HCT116 (cell line): ENCODE results near the gene TYROBP. TPM values are rescaled to one million over a fixed set of nuclear protein-coding genes. Genes with fewer than 3 reads are reported as not detected.

Source experiments
- ATAC-seq: fragments of 200-7000 bp; cut with Tn5 transposase; 2 replicates; pipeline ENCODE4 v1.9.1; 2020; ENCODE audit warnings: mild to moderate bottlenecking, moderate library complexity
- BruUV-seq: library from RNA; stranded (reverse); fragments of 400-500 nt; replicated peaks from 2 replicates; lab custom pipeline; 2021; lab: Mats Ljungman, UMichigan
- CTCF ChIA-PET: fragments of 300-600 bp; sonication (Branson Sonifier 250); formaldehyde crosslinking; loops from one replicate; lab custom pipeline; 2021; ENCODE audit warnings: antibody characterized with exemption; lab: Charles Lee
- POLR2A ChIA-PET: fragments of 300-600, 350-600 bp; sonication (Branson Sonifier 250); formaldehyde crosslinking; loops from one replicate; lab custom pipeline; 2021; ENCODE audit warnings: antibody characterized with exemption; lab: Charles Lee
- RAD21 ChIA-PET, 2 experiments: fragments of 300-600 bp; sonication (Branson Sonifier 250); formaldehyde crosslinking; loops; one replicate each; lab custom pipeline; 2023; ENCODE audit warnings: low total read pairs in 2 of 2; ENCODE audit not compliant: uncharacterized antibody in 2 of 2, unreplicated experiment in 2 of 2, low non-redundant PET in 1 of 2; lab: Charles Lee
- DNase-seq: peaks from one replicate; pipeline ENCODE4 v3.0.0-alpha.2; 2010; ENCODE audit warnings: low read depth, low spot score
- H2AFZ ChIP-seq: fragments of 200-600 bp; shearing (Covaris generic), sonication (generic); 2 replicates; pipeline ENCODE4 v1.6.1; 2017; ENCODE audit warnings: low read depth, mixed run types, mixed read lengths, antibody characterized with exemption, low read length; ENCODE audit not compliant: poor library complexity, severe bottlenecking
- H3K27ac ChIP-seq: 2 replicates; pipeline ENCODE4 v1.5.1; 2012; ENCODE audit warnings: low read depth, low read length
- H3K27me3 ChIP-seq: fragments of 200-600 bp; sonication (generic); 2 replicates; pipeline ENCODE4 v1.6.1; 2016; ENCODE audit warnings: mixed run types, low read length, mixed read lengths; ENCODE audit not compliant: insufficient read depth
- H3K36me3 ChIP-seq, 2 experiments: fragments of 200-500 bp in 1 of 2; fragments of 200-600 bp in 1 of 2; sonication (Bioruptor generic) in 1 of 2; sonication (generic) in 1 of 2; 2 replicates each; pipeline versions ENCODE4 v1.5.1 to v1.6.1; 2014 to 2016; ENCODE audit warnings: low read length in 2 of 2, inconsistent platforms in 1 of 2, mixed read lengths in 1 of 2, mixed run types in 1 of 2; ENCODE audit not compliant: insufficient read depth in 2 of 2, control insufficient read depth in 1 of 2
- H3K4me1 ChIP-seq, 2 experiments: fragments of 200-600 bp in 1 of 2; sonication (generic) in 1 of 2; 2 replicates each; pipeline versions ENCODE4 v1.5.1 to v1.6.1; 2012 to 2017; ENCODE audit warnings: low read length in 2 of 2, inconsistent platforms in 1 of 2, mild to moderate bottlenecking in 1 of 2, mixed read lengths in 1 of 2, mixed run types in 1 of 2, moderate library complexity in 1 of 2; ENCODE audit not compliant: insufficient read depth in 2 of 2, control insufficient read depth in 1 of 2
- H3K4me2 ChIP-seq: fragments of 200-600 bp; sonication (generic); 2 replicates; pipeline ENCODE4 v1.6.1; 2017; ENCODE audit warnings: mixed run types, low read length, mixed read lengths
- H3K4me3 ChIP-seq, 2 experiments: fragments of 200-600 bp in 1 of 2; sonication (generic) in 1 of 2; replicated peaks in 1 of 2; 2 replicates each; pipeline ENCODE4 v1.5.1; 2011 to 2016; ENCODE audit warnings: low read length in 2 of 2, control low read depth in 1 of 2, low read depth in 1 of 2, mild to moderate bottlenecking in 1 of 2, mixed read lengths in 1 of 2, mixed run types in 1 of 2
- H3K79me2 ChIP-seq: fragments of 200-600 bp; sonication (generic); 2 replicates; pipeline ENCODE4 v1.6.1; 2017; ENCODE audit warnings: mild to moderate bottlenecking, mixed run types, low read length, moderate library complexity, mixed read lengths; ENCODE audit not compliant: insufficient read depth
- H3K9ac ChIP-seq: fragments of 200-600 bp; sonication (generic); 2 replicates; pipeline ENCODE4 v1.6.1; 2016; ENCODE audit warnings: low read length, mixed read lengths
- H3K9me2 ChIP-seq: fragments of 200-600 bp; sonication (generic), shearing (Covaris generic); 2 replicates; pipeline ENCODE4 v1.6.1; 2017; ENCODE audit warnings: mixed run types, mild to moderate bottlenecking, moderate library complexity; ENCODE audit not compliant: insufficient read depth
- H3K9me3 ChIP-seq, 2 experiments: fragments of 200-500 bp in 1 of 2; fragments of 200-600 bp in 1 of 2; sonication (Bioruptor generic) in 1 of 2; sonication (generic) in 1 of 2; 2 replicates each; pipeline ENCODE4 v1.6.1; 2014 to 2017; ENCODE audit warnings: low read length in 2 of 2, mixed read lengths in 2 of 2, inconsistent platforms in 1 of 2, low read depth in 1 of 2, mild to moderate bottlenecking in 1 of 2, mixed run types in 1 of 2, moderate library complexity in 1 of 2; ENCODE audit not compliant: control insufficient read depth in 1 of 2, insufficient read depth in 1 of 2
- H4K20me1 ChIP-seq: fragments of 200-600 bp; sonication (generic), shearing (Covaris generic); 2 replicates; pipeline ENCODE4 v1.6.1; 2017; ENCODE audit warnings: mixed run types, mild to moderate bottlenecking, moderate library complexity; ENCODE audit not compliant: insufficient read depth
- CTCF ChIP-seq, 3 experiments: fragments of 200-600 bp in 1 of 3; sonication (generic) in 1 of 3; IDR thresholded peaks in 2 of 3; conservative IDR thresholded peaks in 1 of 3; 2 replicates each; pipeline ENCODE4 v1.5.1; 2012 to 2017; ENCODE audit warnings: low read depth in 2 of 3, low read length in 2 of 3, antibody characterized with exemption in 1 of 3, borderline replicate concordance in 1 of 3, control low read depth in 1 of 3, mild to moderate bottlenecking in 1 of 3, mixed read lengths in 1 of 3, mixed run types in 1 of 3, moderate library complexity in 1 of 3; ENCODE audit not compliant: insufficient read depth in 1 of 3
- JUND ChIP-seq: IDR thresholded peaks from 2 replicates; pipeline ENCODE4 v1.6.1; 2012
- POLR2A ChIP-seq: IDR thresholded peaks from 2 replicates; pipeline ENCODE4 v1.7.0; 2011; ENCODE audit warnings: borderline replicate concordance; ENCODE audit not compliant: insufficient read depth, insufficient read length; ENCODE audit errors: extremely low read depth
- RAD21 ChIP-seq: IDR thresholded peaks from 2 replicates; pipeline ENCODE4 v1.6.1; 2012; ENCODE audit warnings: low read depth, mild to moderate bottlenecking
- SIN3A ChIP-seq: IDR thresholded peaks from 2 replicates; pipeline ENCODE4 v1.6.1; 2012; ENCODE audit warnings: low read depth
- ZFX ChIP-seq: fragments of 450-650 bp; IDR thresholded peaks from 2 replicates; pipeline ENCODE4 v1.6.1; 2017
- ZNF274 ChIP-seq: fragments of 200-500 bp; sonication (Bioruptor generic); IDR thresholded peaks from 2 replicates; pipeline ENCODE4 v1.6.1; 2014; ENCODE audit warnings: mild to moderate bottlenecking, low read depth, low read length, inconsistent platforms
- intact Hi-C: fragments of 100-400 bp; cut with micrococcal nuclease; formaldehyde crosslinking; loops from 2 replicates; pipeline ENCODE4 v1.10.0; 2022
- total RNA-seq: library from RNA; stranded (reverse); gene quantifications from one replicate; pipeline ENCODE4 v1.2.1, GENCODE V29; 2021; ENCODE audit not compliant: unreplicated experiment

TYROBP gene
- total RNA-seq, 1 experiment from 2014 or later, result 0.49 TPM

GRCh38 chr19:35904311-35905068 lies 3.6 kb downstream of the TYROBP start:
- Histone ChIP-seq H3K9me3 (no peaks in the 10 kb centered on the region), H3K9me2 (no peaks in the 10 kb centered on the region), H3K36me3 (no peaks in the 10 kb centered on the region), H4K20me1 (no peaks in the 10 kb centered on the region), H3K4me1 (peaks cover 17 to 49% of the 10 kb centered on the region in 2 experiments), H3K27me3 (no peaks in the 10 kb centered on the region), H3K9ac (no peak overlapping the region), H3K79me2 (peaks cover 8% of the 10 kb centered on the region), H3K4me3 (no peak overlapping the region), H3K27ac (peak overlapping the region; percentile 60; the same call in 1 of the 2 replicates), H2AFZ (no peak overlapping the region), H3K4me2 (peak overlapping the region; percentile 89)
- intact Hi-C loops, result no loop called here
- ChIA-PET CTCF (no interaction called here), RAD21 (no interaction called here), POLR2A (no interaction called here)
- ATAC-seq (no peak), DNase-seq (no peak)
- no TSS peak for BruUV-seq
- TF ChIP-seq SIN3A, result no peak
- no peak for TF ChIP-seq RAD21
- no peak for TF ChIP-seq JUND
- no peak for TF ChIP-seq ZFX
- TF ChIP-seq ZNF274, result no peak
- TF ChIP-seq CTCF (IDR thresholded peaks at IDR 0.05 in 2 of 3, conservative IDR thresholded peaks at IDR 0.05 in 1 of 3; ENCODE audit: borderline replicate concordance in 1 of 3, insufficient read depth in 1 of 3, low read depth in 2 of 3, low read length in 2 of 3), result no peak
- no peak for TF ChIP-seq POLR2A
